Skeletal muscle satellite cell (primary cell): ENCODE measurements around the gene ERV3-1. TPM values are rescaled to one million over a fixed set of nuclear protein-coding genes. Genes with fewer than 3 reads are reported as not detected.
A peak's percentile ranks its signal among the peaks of the same experiment; 100 is the strongest.
"Not testable (repeated sequence)": the region's sequence is repeated elsewhere in the genome, so short reads cannot be mapped to it uniquely, and the experiment has no call there.

ENCODE experiments used
- H3K27me3 ChIP-seq: 2 replicates; pipeline ENCODE4 v1.7.0; 2013; ENCODE audit warnings: low read length; ENCODE audit not compliant: control insufficient read depth, insufficient read depth
- H3K36me3 ChIP-seq: 2 replicates; pipeline ENCODE4 v1.7.0; 2013; ENCODE audit warnings: mild to moderate bottlenecking, control low read depth, low read length; ENCODE audit not compliant: insufficient read depth
- H3K4me1 ChIP-seq: 2 replicates; pipeline ENCODE4 v1.7.0; 2013; ENCODE audit warnings: low read length; ENCODE audit not compliant: control insufficient read depth, insufficient read depth
- H3K4me2 ChIP-seq: 2 replicates; pipeline ENCODE4 v1.7.0; 2013; ENCODE audit warnings: mild to moderate bottlenecking, low read length
- H3K4me3 ChIP-seq: 2 replicates; pipeline ENCODE4 v1.7.0; 2013; ENCODE audit warnings: low read length
- H3K9ac ChIP-seq: 2 replicates; pipeline ENCODE4 v1.7.0; 2013; ENCODE audit warnings: mild to moderate bottlenecking, low read depth, low read length, moderate library complexity
- H3K9me3 ChIP-seq: replicated peaks from 2 replicates; pipeline ENCODE4 v1.7.0; 2013; ENCODE audit warnings: mild to moderate bottlenecking, control low read depth, low read length
- small RNA-seq: library from RNA; depleted of rRNA; stranded (forward); fragments of <200 nt; gene quantifications from one replicate; pipeline ENCODE3, GENCODE V24; 2012

ERV3-1 gene

DNA sequence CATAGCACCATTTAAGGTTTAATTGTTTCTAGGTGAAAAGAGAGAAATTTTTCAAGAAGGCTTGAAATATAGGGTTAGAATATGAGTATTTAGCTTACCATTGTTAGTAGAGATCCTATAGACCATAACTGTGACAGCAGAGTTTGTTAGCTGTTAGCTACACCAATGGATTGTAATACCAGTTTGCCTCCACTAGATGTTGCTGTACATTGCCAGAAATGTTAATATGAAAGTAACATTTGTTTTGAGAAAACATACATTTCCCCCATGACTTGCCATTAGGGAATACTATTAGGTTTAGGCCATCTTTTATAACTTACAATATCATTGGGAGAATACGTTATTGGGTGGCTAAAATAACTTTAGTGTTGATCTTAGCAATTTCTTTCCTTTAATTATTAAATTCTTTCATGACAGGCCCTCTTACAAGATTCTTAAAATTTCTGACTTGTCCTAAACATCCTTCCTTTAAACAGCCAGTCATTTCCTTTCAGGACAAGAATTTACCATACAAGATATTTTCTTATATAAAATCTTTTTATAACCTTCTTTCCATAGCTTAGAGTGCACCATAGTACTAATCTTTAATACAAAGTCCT, 55.1 kb downstream of the ERV3-1 start:
- H3K9me3 ChIP-seq, result no peaks in the 10 kb centered on the region
- H3K4me1 ChIP-seq, result peaks cover 7% of the 10 kb centered on the region
- H3K9ac ChIP-seq, result no peak overlapping the region

DNA sequence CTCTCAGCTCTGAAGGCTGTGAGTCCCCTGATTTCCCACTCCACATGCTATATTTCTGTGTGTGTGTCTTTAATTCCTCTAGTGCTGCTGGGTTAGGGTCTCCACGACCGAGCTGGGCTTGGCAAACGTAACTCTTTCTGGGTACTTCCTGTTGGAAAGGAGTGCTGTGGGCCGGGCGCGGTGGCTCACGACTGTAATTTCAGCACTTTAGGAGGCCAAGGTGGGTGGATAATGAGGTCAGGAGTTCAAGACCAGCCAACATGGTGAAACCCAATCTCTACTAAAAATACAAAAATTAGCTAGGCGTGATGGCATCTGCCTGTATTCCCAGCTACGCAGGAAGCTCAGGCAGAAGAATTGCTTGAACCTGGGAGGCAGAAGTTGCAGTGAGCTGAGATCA, 55.8 kb downstream of the ERV3-1 start:
- not testable (repeated sequence) for H3K4me2 ChIP-seq, H3K4me1 ChIP-seq, H3K9ac ChIP-seq, H3K36me3 ChIP-seq, H3K4me3 ChIP-seq, H3K9me3 ChIP-seq
- H3K27me3 ChIP-seq, result peaks cover 41% of the 10 kb centered on the region

More for the DNA sequence above, 55.1 kb downstream of the ERV3-1 start:
- Histone ChIP-seq H3K36me3 (no peaks in the 10 kb centered on the region), H3K4me3 (no peak overlapping the region), H3K4me2 (no peak overlapping the region), H3K27me3 (peaks cover 34% of the 10 kb centered on the region)

- H3K9me3 ChIP-seq, H3K4me3 ChIP-seq, H3K36me3 ChIP-seq, H3K9ac ChIP-seq, H3K4me1 ChIP-seq, H3K4me2 ChIP-seq: not testable (repeated sequence)
- peaks cover 44% of the 10 kb centered on the region for H3K27me3 ChIP-seq
Observed at GRCh38 chr7:64948774-64949173, 57.7 kb downstream of the ERV3-1 start.

DNA sequence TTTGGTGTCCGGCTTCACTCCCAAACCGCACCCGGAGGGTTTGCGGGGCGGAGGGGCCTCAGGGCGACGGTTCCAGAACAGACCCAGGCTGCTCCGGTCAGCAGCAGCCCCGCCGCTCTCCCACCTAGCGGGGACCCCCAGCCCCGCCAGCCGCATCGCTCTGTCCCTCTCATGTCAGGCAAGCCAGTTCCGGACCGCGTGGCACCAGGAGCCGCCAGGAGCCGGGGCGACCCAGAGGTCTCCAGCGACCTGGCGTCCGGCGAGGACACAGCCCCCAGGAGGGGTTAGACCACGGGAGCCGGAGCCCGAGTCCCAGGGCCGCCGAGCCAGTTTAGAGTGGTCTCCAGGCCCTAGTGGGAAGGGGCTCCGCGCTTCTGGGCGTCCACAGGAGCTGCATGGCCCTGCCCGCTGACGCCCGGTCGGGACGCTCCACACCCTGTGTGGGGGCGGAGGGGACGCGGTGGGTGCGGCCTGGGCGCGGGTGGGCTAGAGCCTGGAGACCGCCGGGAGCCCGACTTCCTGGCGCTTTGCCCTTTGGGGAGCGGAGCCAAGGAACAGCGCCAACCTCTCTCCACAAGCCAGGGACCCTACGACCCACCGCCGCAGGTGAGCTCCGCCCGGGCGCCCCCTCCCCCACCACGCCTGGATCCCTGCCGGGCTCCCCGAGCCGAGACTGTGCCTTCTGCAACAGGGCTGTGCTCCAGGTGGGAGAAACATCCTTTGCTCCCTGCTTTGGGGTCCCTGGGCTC, 59.1 kb downstream of the ERV3-1 start:
- Histone ChIP-seq H3K36me3 (no peaks in the 10 kb centered on the region), H3K27me3 (peaks cover 44% of the 10 kb centered on the region), H3K9ac (no peak overlapping the region), H3K9me3 (no peaks in the 10 kb centered on the region), H3K4me3 (peak overlapping the region; percentile 39), H3K4me2 (peak overlapping the region; percentile 68), H3K4me1 (peaks cover 7% of the 10 kb centered on the region)

DNA sequence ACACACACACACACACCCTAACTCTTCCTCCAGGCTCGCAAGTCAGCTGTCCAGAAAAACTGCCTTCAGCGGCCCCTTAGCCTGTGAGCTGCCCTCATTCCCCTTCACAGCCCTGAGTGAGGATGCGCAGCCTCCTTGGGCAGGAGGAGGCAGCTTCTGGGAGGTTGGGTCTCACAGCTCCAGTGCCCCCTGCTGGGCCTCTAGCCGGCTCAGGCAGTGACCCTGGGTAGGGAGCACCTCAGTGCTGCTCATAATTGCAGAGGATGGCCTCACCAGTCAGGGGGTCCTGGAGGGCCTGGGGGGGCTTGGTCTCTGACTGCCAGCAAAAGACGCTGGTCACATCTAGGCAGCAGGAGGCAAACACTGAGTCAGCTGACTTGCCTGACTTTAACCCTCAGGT, 59.7 kb downstream of the ERV3-1 start:
- H3K9ac ChIP-seq, result no peak overlapping the region
- H3K4me2 ChIP-seq, result no peak overlapping the region
- H3K36me3 ChIP-seq, result no peaks in the 10 kb centered on the region
- H3K9me3 ChIP-seq, result no peaks in the 10 kb centered on the region
- peaks cover 44% of the 10 kb centered on the region for H3K27me3 ChIP-seq
- H3K4me1 ChIP-seq, result peaks cover 7% of the 10 kb centered on the region
- H3K4me3 ChIP-seq, result no peak overlapping the region

GRCh38 chr7:64945503-64946175, 60.8 kb downstream of the ERV3-1 start:
- H3K9ac ChIP-seq, result no peak overlapping the region
- H3K4me1 ChIP-seq, result peaks cover 7% of the 10 kb centered on the region
- H3K27me3 ChIP-seq, result peaks cover 44% of the 10 kb centered on the region
- H3K9me3 ChIP-seq, result no peaks in the 10 kb centered on the region
- H3K4me3 ChIP-seq, result no peak overlapping the region
- H3K36me3 ChIP-seq, result no peaks in the 10 kb centered on the region
- H3K4me2 ChIP-seq, result no peak overlapping the region

GRCh38 chr7:64944667-64945502, 61.6 kb downstream of the ERV3-1 start:
- not testable (repeated sequence) for H3K36me3 ChIP-seq, H3K9me3 ChIP-seq, H3K4me2 ChIP-seq, H3K4me3 ChIP-seq, H3K9ac ChIP-seq, H3K4me1 ChIP-seq
- peaks cover 39% of the 10 kb centered on the region for H3K27me3 ChIP-seq

Small RNAs within 50 kb of the gene (small RNA-seq; reads per million reads assigned to genes)
- gene RNU6-1229P, result not detected
